GM12878 (cell line): ENCODE results near the gene RB1. TPM values are rescaled to one million over a fixed set of nuclear protein-coding genes. Genes with fewer than 3 reads are reported as not detected.

Experiments
- ATAC-seq: fragments of 200-7000 bp; cut with Tn5 transposase; 3 replicates; pipeline ENCODE4 v1.9.1; 2020; ENCODE audit warnings: mild to moderate bottlenecking, moderate library complexity
- BruUV-seq: library from RNA; stranded (reverse); fragments of 400-500 nt; replicated peaks from 2 replicates; lab custom pipeline; 2021; lab: Mats Ljungman, UMichigan
- CTCF ChIA-PET: fragments of 300-600 bp; sonication (Branson Sonifier 250); formaldehyde crosslinking; extraction: SDS; loops from one replicate; lab custom pipeline; 2021; ENCODE audit warnings: inconsistent platforms; lab: Yijun Ruan, JAX
- POLR2A ChIA-PET: fragments of 350-600 bp; formaldehyde crosslinking; extraction: SDS; loops from one replicate; lab custom pipeline; 2021; ENCODE audit warnings: inconsistent platforms; lab: Charles Lee
- RAD21 ChIA-PET: fragments of 300-600 bp; sonication (Branson Sonifier 250); formaldehyde crosslinking; loops from one replicate; lab custom pipeline; 2023; ENCODE audit warnings: antibody characterized with exemption; ENCODE audit not compliant: unreplicated experiment; lab: Charles Lee
- SMC1A ChIA-PET: fragments of 300-600 bp; sonication (Branson Sonifier 250); formaldehyde crosslinking; loops from one replicate; lab custom pipeline; 2023; ENCODE audit not compliant: unreplicated experiment, uncharacterized antibody; lab: Charles Lee
- DNase-seq: peaks from one replicate; pipeline ENCODE4 v3.0.0-alpha.2; 2011; ENCODE audit warnings: low read depth, low spot score
- FAIRE-seq: peaks from 3 replicates; lab custom pipeline; 2011; peaks lifted over from hg19 to GRCh38; lab: Jason Lieb, UNC
- H2AFZ ChIP-seq: 2 replicates; pipeline ENCODE4 v1.6.0; 2011; ENCODE audit warnings: low read depth, low read length, control low read depth; ENCODE audit not compliant: control insufficient read depth
- H3K27ac ChIP-seq: 2 replicates; pipeline ENCODE4 v1.5.1; 2011; ENCODE audit warnings: control low read depth; ENCODE audit not compliant: control insufficient read depth, insufficient read depth
- H3K27me3 ChIP-seq, 2 experiments: replicated peaks in 1 of 2; 2 replicates each; pipeline versions ENCODE4 v1.6.0 to v1.6.1; 2011; ENCODE audit warnings: low read length in 1 of 2; ENCODE audit not compliant: control insufficient read depth in 2 of 2, insufficient read depth in 2 of 2
- H3K36me3 ChIP-seq, 2 experiments: 2 replicates each; pipeline ENCODE4 v1.5.1; 2011; ENCODE audit warnings: low read length in 1 of 2; ENCODE audit not compliant: control insufficient read depth in 2 of 2, insufficient read depth in 2 of 2
- H3K4me1 ChIP-seq: 2 replicates; pipeline ENCODE4 v1.6.1; 2011; ENCODE audit warnings: mild to moderate bottlenecking, low read length, moderate library complexity, mixed read lengths; ENCODE audit not compliant: control insufficient read depth, insufficient read depth
- H3K4me2 ChIP-seq: 2 replicates; pipeline ENCODE4 v1.6.0; 2011; ENCODE audit warnings: control low read depth; ENCODE audit not compliant: control insufficient read depth, insufficient read depth
- H3K4me3 ChIP-seq: fragments of 200-600 bp; sonication (generic); 2 replicates; pipeline ENCODE4 v1.5.1; 2016
- H3K79me2 ChIP-seq: 2 replicates; pipeline ENCODE4 v1.6.0; 2011; ENCODE audit warnings: low read length; ENCODE audit not compliant: control insufficient read depth, insufficient read depth
- H3K9ac ChIP-seq: 2 replicates; pipeline ENCODE4 v1.8.0; 2011; ENCODE audit warnings: low read length, control low read depth, mixed read lengths; ENCODE audit not compliant: control insufficient read depth, insufficient read depth
- H3K9me3 ChIP-seq: replicated peaks from 3 replicates; pipeline ENCODE4 v1.5.1; 2011; ENCODE audit warnings: mild to moderate bottlenecking, low read length; ENCODE audit not compliant: control insufficient read depth, insufficient read depth
- H4K20me1 ChIP-seq: 2 replicates; pipeline ENCODE4 v1.6.0; 2011; ENCODE audit not compliant: control insufficient read depth, insufficient read depth
- CBFB ChIP-seq: IDR thresholded peaks from 2 replicates; pipeline ENCODE4 v1.6.1; 2016; ENCODE audit warnings: antibody characterized with exemption, low read depth
- GABPA ChIP-seq: IDR thresholded peaks from 2 replicates; pipeline ENCODE4 v1.6.1; 2014; ENCODE audit warnings: antibody characterized with exemption, low read depth, mild to moderate bottlenecking, inconsistent platforms
- MYB ChIP-seq: fragments of 150-350 bp; IDR thresholded peaks from 2 replicates; pipeline ENCODE4 v1.6.1; 2014; ENCODE audit warnings: mild to moderate bottlenecking, low read depth, low read length, borderline replicate concordance
- PBX3 ChIP-seq: IDR thresholded peaks from 2 replicates; pipeline ENCODE4 v1.6.1; 2011; ENCODE audit warnings: mild to moderate bottlenecking, low read depth, low read length, moderate library complexity; ENCODE audit not compliant: insufficient replicate concordance
- POLR2AphosphoS2 ChIP-seq: IDR thresholded peaks from 2 replicates; pipeline ENCODE4 v1.6.1; 2011; ENCODE audit warnings: low read depth, mild to moderate bottlenecking, low read length, improper control_type of control experiment, moderate library complexity
- RUNX3 ChIP-seq: IDR thresholded peaks from 2 replicates; pipeline ENCODE4 v1.6.1; 2012; ENCODE audit warnings: low read length, inconsistent platforms
- SMARCA5 ChIP-seq: fragments of 450-650 bp; IDR thresholded peaks from 2 replicates; pipeline ENCODE4 v1.6.1; 2017; ENCODE audit warnings: mild to moderate bottlenecking
- WRNIP1 ChIP-seq: IDR thresholded peaks from 2 replicates; pipeline ENCODE4 v1.6.1; 2011; ENCODE audit warnings: low read depth, low read length, improper control_type of control experiment, borderline replicate concordance
- WGBS: methylation state at CpG from one replicate; pipeline ENCODE4 v1.1.6; 2016; ENCODE audit warnings: low lambda C conversion rate; ENCODE audit not compliant: insufficient replicate concordance, insufficient coverage; ENCODE audit errors: missing lambda C conversion rate; 5-methylcytosine and 5-hydroxymethylcytosine counted together
- in situ Hi-C: fragments of 300-500 bp; cut with MboI; formaldehyde crosslinking; loops from 9 replicates; pipeline ENCODE4 v1.14.3; 2018; ENCODE audit warnings: mixed read lengths
- intact Hi-C: fragments of 100-400 bp; cut with micrococcal nuclease; formaldehyde crosslinking; loops from one replicate; pipeline ENCODE4 v1.14.2; 2022; ENCODE audit not compliant: unreplicated experiment
- polyA plus RNA-seq, 11 experiments: library from polyadenylated mRNA; depleted of rRNA in 4 of 11; unstranded in 6 of 11; stranded (reverse) in 5 of 11; fragments of >200 nt; fragmentation: Nextera tagmentation in 4 of 11; fragmentation: Illumina TruSeq in 1 of 11; extraction: Ambion mirVana in 4 of 11; extraction: Trizol in 1 of 11; gene quantifications; 1 replicate in 1 of 11; 2 replicates in 10 of 11; pipeline versions ENCODE4 v1.2.1 to v1.2.3, GENCODE V29; 2011 to 2016; ENCODE audit warnings: inconsistent platforms in 2 of 11, missing spikeins in 2 of 11, low read depth in 1 of 11
- total RNA-seq, 4 experiments: library from RNA; depleted of rRNA in 3 of 4; stranded (reverse); fragments of >200 nt in 3 of 4; fragmentation: Illumina TruSeq in 1 of 4; extraction: Trizol in 1 of 4; gene quantifications; 2 replicates each; pipeline versions ENCODE4 v1.2.1 to v1.2.3, GENCODE V29; 2013 to 2021

RB1 gene
- total and polyA plus RNA-seq, 10 of the 15 experiments (the other 5 are each of a cell fraction or from before 2014, with no cell fraction given), result 2.8 to 45.0 (median 8.3) TPM

- Histone ChIP-seq H3K9ac (no peak overlapping the region), H3K79me2 (no peaks in the 10 kb centered on the region), H3K9me3 (no peaks in the 10 kb centered on the region; the same call in 2 of the 3 replicates), H3K4me2 (no peak overlapping the region), H3K27me3 (peaks cover 0 to 7% of the 10 kb centered on the region in 2 experiments; a peak in 1 of 4 replicates), H4K20me1 (no peaks in the 10 kb centered on the region), H3K4me3 (no peak overlapping the region), H2AFZ (no peak overlapping the region), H3K4me1 (peaks cover 9% of the 10 kb centered on the region), H3K27ac (no peak overlapping the region), H3K36me3 (no peaks in the 10 kb centered on the region)
- no peak for FAIRE-seq
- no TSS peak for BruUV-seq
- no peak for TF ChIP-seq SMARCA5
- ChIA-PET POLR2A (no interaction called here), SMC1A (no interaction called here), CTCF (no interaction called here), RAD21 (no interaction called here)
- WGBS, result 27% methylated on average over 1 of the region's 1 CpG
- in situ Hi-C loops (no loop called here), intact Hi-C loops (no loop called here)
- no peak for ATAC-seq
- no peak for DNase-seq
Observed at GRCh38 chr13:48281556-48281955, 22.0 kb upstream of the RB1 start.

- in situ Hi-C loops (no loop called here), intact Hi-C loops (no loop called here)
- ChIA-PET CTCF (interaction anchor here (0.8 to 2.9 kb wide), 4 partner anchors 11 to 289 kb away, joined by 3 to 16 read pairs (median 5); no protein-coding TSS in a partner anchor), SMC1A (interaction anchor here (0.9 to 2.9 kb wide), 3 partner anchors 11 to 289 kb away, joined by 3 to 15 read pairs (median 3); partner anchors contain the start of gene RB1), POLR2A (no interaction called here), RAD21 (no interaction called here)
- DNase-seq (no peak), FAIRE-seq (no peak), ATAC-seq (no peak)
- no peak overlapping the region for H3K4me2 ChIP-seq
- no peak overlapping the region for H3K4me3 ChIP-seq
- H3K27ac ChIP-seq, result no peak overlapping the region
- TF ChIP-seq RUNX3, result no peak
- no peak for TF ChIP-seq GABPA
- no peak for TF ChIP-seq POLR2AphosphoS2
- TF ChIP-seq CBFB, result no peak
- TF ChIP-seq PBX3, result no peak
- TF ChIP-seq MYB, result no peak
- TF ChIP-seq WRNIP1, result no peak
- no TSS peak for BruUV-seq
- no peaks in the 10 kb centered on the region; the same call in 1 of the 2 replicates for H4K20me1 ChIP-seq
- H3K4me1 ChIP-seq, result peaks cover 5% of the 10 kb centered on the region
- H3K36me3 ChIP-seq, result no peaks in the 10 kb centered on the region
- H2AFZ ChIP-seq, result no peak overlapping the region
- no peak overlapping the region for H3K9ac ChIP-seq
- no peaks in the 10 kb centered on the region for H3K9me3 ChIP-seq
- 51% methylated on average over 2 of the region's 2 CpGs for WGBS
- H3K79me2 ChIP-seq, result no peaks in the 10 kb centered on the region
- H3K27me3 ChIP-seq, result peaks cover 1 to 18% of the 10 kb centered on the region in 2 experiments; a peak in 3 of 4 replicates
Observed at GRCh38 chr13:48291730-48292129, 11.8 kb upstream of the RB1 start.
